GM23338 (cell line): ENCODE results near the gene CTNNA3. TPM values are rescaled to one million over a fixed set of nuclear protein-coding genes. Genes with fewer than 3 reads are reported as not detected.

Source experiments
- ATAC-seq: fragments of 200-7000 bp; cut with Tn5 transposase; 3 replicates; pipeline ENCODE4 v1.9.1; 2020
- DNase-seq: peaks from one replicate; pipeline ENCODE4 v3.0.0-alpha.2; 2015; ENCODE audit warnings: low spot score
- H2AFZ ChIP-seq: fragments of 200-600 bp; sonication (generic); 2 replicates; pipeline ENCODE4 v1.8.0; 2016; ENCODE audit warnings: antibody characterized with exemption, mild to moderate bottlenecking, moderate library complexity
- H3F3A ChIP-seq: fragments of 200-600 bp; sonication (generic); replicated peaks from 2 replicates; pipeline ENCODE4 v1.8.0; 2017; ENCODE audit warnings: antibody characterized with exemption, mixed run types, low read depth
- H3K27ac ChIP-seq: fragments of 200-600 bp; sonication (generic); 2 replicates; pipeline ENCODE4 v1.6.1; 2016; ENCODE audit warnings: low read depth
- H3K27me3 ChIP-seq: fragments of 200-600 bp; sonication (generic); 2 replicates; pipeline ENCODE4 v1.8.0; 2016; ENCODE audit warnings: mild to moderate bottlenecking, mixed run types, moderate library complexity; ENCODE audit not compliant: insufficient read depth
- H3K36me3 ChIP-seq: fragments of 200-600 bp; sonication (generic); 2 replicates; pipeline ENCODE4 v1.8.0; 2016; ENCODE audit warnings: mild to moderate bottlenecking; ENCODE audit not compliant: insufficient read depth
- H3K4me1 ChIP-seq: fragments of 200-600 bp; sonication (generic); 2 replicates; pipeline ENCODE4 v1.8.0; 2016; ENCODE audit warnings: mild to moderate bottlenecking, moderate library complexity; ENCODE audit not compliant: insufficient read depth
- H3K4me2 ChIP-seq: fragments of 200-600 bp; sonication (generic); 2 replicates; pipeline ENCODE4 v1.7.1; 2017; ENCODE audit warnings: mixed run types
- H3K4me3 ChIP-seq: fragments of 200-600 bp; sonication (generic); 2 replicates; pipeline ENCODE4 v1.6.1; 2016; ENCODE audit warnings: mixed run types
- H3K79me2 ChIP-seq: fragments of 200-600 bp; sonication (generic); replicated peaks from 2 replicates; pipeline ENCODE4 v1.8.0; 2017; ENCODE audit warnings: mild to moderate bottlenecking; ENCODE audit not compliant: insufficient read depth
- H3K9me2 ChIP-seq: fragments of 200-600 bp; sonication (generic); 2 replicates; pipeline ENCODE4 v1.8.0; 2017; ENCODE audit not compliant: insufficient read depth
- H4K20me1 ChIP-seq: fragments of 200-600 bp; sonication (generic); replicated peaks from 2 replicates; pipeline ENCODE4 v1.8.0; 2017; ENCODE audit warnings: mild to moderate bottlenecking; ENCODE audit not compliant: insufficient read depth
- H3K27ac Mint-ChIP-seq: 2 replicates; pipeline ENCODE4 v1.8.0; 2020; ENCODE audit warnings: inconsistent platforms, mild to moderate bottlenecking, moderate library complexity, mixed read lengths
- H3K27me3 Mint-ChIP-seq: 3 replicates; pipeline ENCODE4 v1.8.0; 2022; ENCODE audit warnings: low read depth, mild to moderate bottlenecking, moderate library complexity, mixed read lengths, inconsistent platforms; ENCODE audit not compliant: insufficient read depth, poor library complexity
- H3K36me3 Mint-ChIP-seq: 3 replicates; pipeline ENCODE4 v1.8.0; 2021; ENCODE audit warnings: low read depth, mild to moderate bottlenecking, inconsistent platforms, moderate library complexity, mixed read lengths
- H3K4me1 Mint-ChIP-seq: 3 replicates; pipeline ENCODE4 v1.8.0; 2020; ENCODE audit warnings: mild to moderate bottlenecking, inconsistent platforms, mixed read lengths
- H3K4me3 Mint-ChIP-seq: 3 replicates; pipeline ENCODE4 v1.8.0; 2021; ENCODE audit warnings: moderate library complexity, mild to moderate bottlenecking, inconsistent platforms, mixed read lengths
- H3K9me3 Mint-ChIP-seq: 3 replicates; pipeline ENCODE4 v1.8.0; 2020; ENCODE audit warnings: moderate library complexity, mild to moderate bottlenecking, inconsistent platforms, mixed read lengths
- CREB1 ChIP-seq: fragments of 250-450 bp; sonication (Bioruptor Pico); IDR thresholded peaks from 2 replicates; pipeline ENCODE4 v1.5.0; 2020; ENCODE audit warnings: low read depth, mild to moderate bottlenecking, moderate library complexity
- EZH2phosphoT487 ChIP-seq: fragments of 200-600 bp; sonication (generic); IDR thresholded peaks from one replicate; pipeline ENCODE4 v1.8.1; 2018; ENCODE audit warnings: antibody characterized with exemption; ENCODE audit not compliant: unreplicated experiment
- JUNB ChIP-seq: IDR thresholded peaks from one replicate; pipeline ENCODE4 v1.6.1; 2016; ENCODE audit warnings: antibody characterized with exemption; ENCODE audit not compliant: unreplicated experiment
- NANOG ChIP-seq: IDR thresholded peaks from 2 replicates; pipeline ENCODE4 v1.6.1; 2016; ENCODE audit warnings: antibody characterized with exemption, borderline replicate concordance
- POLR2AphosphoS5 ChIP-seq: IDR thresholded peaks from 2 replicates; pipeline ENCODE4 v1.6.1; 2016; ENCODE audit warnings: antibody characterized with exemption, low read depth
- STAT1 ChIP-seq: IDR thresholded peaks from one replicate; pipeline ENCODE4 v1.6.1; 2016; ENCODE audit warnings: antibody characterized with exemption; ENCODE audit not compliant: unreplicated experiment
- ZNF114 ChIP-seq: fragments of 250-450 bp; sonication (Bioruptor Pico); IDR thresholded peaks from 2 replicates; pipeline ENCODE4 v1.5.0; 2020; ENCODE audit warnings: mild to moderate bottlenecking, moderate library complexity
- ZNF331 ChIP-seq: fragments of 250-450 bp; sonication (Bioruptor Pico); IDR thresholded peaks from 2 replicates; pipeline ENCODE4 v1.5.0; 2020; ENCODE audit warnings: low read depth, mild to moderate bottlenecking, moderate library complexity
- ZNF462 ChIP-seq: fragments of 250-450 bp; sonication (Bioruptor Pico); IDR thresholded peaks from 2 replicates; pipeline ENCODE4 v1.5.0; 2020; ENCODE audit warnings: mild to moderate bottlenecking, moderate library complexity
- polyA plus RNA-seq: library from polyadenylated mRNA; unstranded; fragments of >200 nt; fragmentation: Nextera tagmentation; extraction: Ambion mirVana; gene quantifications from 2 replicates; pipeline ENCODE4 v1.2.1, GENCODE V29; 2016
- total RNA-seq: library from RNA; depleted of rRNA; stranded (reverse); fragments of >200 nt; shearing (Covaris generic); gene quantifications from 2 replicates; pipeline ENCODE4 v1.2.3, GENCODE V29; 2014
- TF ChIP-seq, protein P1 (sequence below): IDR thresholded peaks from one replicate; pipeline ENCODE4 v1.6.1; 2018; ENCODE audit warnings: antibody characterized with exemption; ENCODE audit not compliant: unreplicated experiment
- TF ChIP-seq, protein P2 (sequence below), 2 experiments: fragments of 200-600 bp in 1 of 2; sonication (generic) in 1 of 2; conservative IDR thresholded peaks; 2 replicates each; pipeline versions ENCODE4 v1.5.1 to v1.6.1; 2016 to 2017; ENCODE audit warnings: antibody characterized with exemption in 2 of 2, low read depth in 2 of 2, mild to moderate bottlenecking in 2 of 2, moderate library complexity in 1 of 2
- TF ChIP-seq, protein P3 (sequence below): IDR thresholded peaks from 2 replicates; pipeline ENCODE4 v1.6.1; 2016; ENCODE audit warnings: antibody characterized with exemption

CTNNA3 gene
- total and polyA plus RNA-seq, 2 experiments from 2014 or later = 0.71 to 3.3 TPM

GRCh38 chr10:66990143-66990830 is 705.7 kb downstream of the CTNNA3 start:
- Histone ChIP-seq H3K27ac (no peak overlapping the region), H2AFZ (no peak overlapping the region), H3K4me2 (no peak overlapping the region), H3K36me3 (no peaks in the 10 kb centered on the region), H3K27me3 (no peaks in the 10 kb centered on the region), H3K4me3 (no peak overlapping the region), H3K9me2 (0 out of 2 replicates have a peak, but pooled peaks cover 3% of the 10 kb centered on the region), H3K4me1 (no peaks in the 10 kb centered on the region), H4K20me1 (no peaks in the 10 kb centered on the region), H3K79me2 (no peaks in the 10 kb centered on the region), H3F3A (no peaks in the 10 kb centered on the region)
- H3K9me3 Mint-ChIP-seq = no peaks in the 10 kb centered on the region
- DNase-seq (no peak), ATAC-seq (no peak)
- TF ChIP-seq NANOG (no peak), ZNF462 (CRISPR knock-in tag) (no peak), ZNF114 (CRISPR knock-in tag) (no peak), POLR2AphosphoS5 (no peak), JUNB (no peak), EZH2phosphoT487 (no peak), ZNF331 (CRISPR knock-in tag) (no peak), STAT1 (no peak), CREB1 (CRISPR knock-in tag) (no peak)
- TF ChIP-seq, protein P1, sequence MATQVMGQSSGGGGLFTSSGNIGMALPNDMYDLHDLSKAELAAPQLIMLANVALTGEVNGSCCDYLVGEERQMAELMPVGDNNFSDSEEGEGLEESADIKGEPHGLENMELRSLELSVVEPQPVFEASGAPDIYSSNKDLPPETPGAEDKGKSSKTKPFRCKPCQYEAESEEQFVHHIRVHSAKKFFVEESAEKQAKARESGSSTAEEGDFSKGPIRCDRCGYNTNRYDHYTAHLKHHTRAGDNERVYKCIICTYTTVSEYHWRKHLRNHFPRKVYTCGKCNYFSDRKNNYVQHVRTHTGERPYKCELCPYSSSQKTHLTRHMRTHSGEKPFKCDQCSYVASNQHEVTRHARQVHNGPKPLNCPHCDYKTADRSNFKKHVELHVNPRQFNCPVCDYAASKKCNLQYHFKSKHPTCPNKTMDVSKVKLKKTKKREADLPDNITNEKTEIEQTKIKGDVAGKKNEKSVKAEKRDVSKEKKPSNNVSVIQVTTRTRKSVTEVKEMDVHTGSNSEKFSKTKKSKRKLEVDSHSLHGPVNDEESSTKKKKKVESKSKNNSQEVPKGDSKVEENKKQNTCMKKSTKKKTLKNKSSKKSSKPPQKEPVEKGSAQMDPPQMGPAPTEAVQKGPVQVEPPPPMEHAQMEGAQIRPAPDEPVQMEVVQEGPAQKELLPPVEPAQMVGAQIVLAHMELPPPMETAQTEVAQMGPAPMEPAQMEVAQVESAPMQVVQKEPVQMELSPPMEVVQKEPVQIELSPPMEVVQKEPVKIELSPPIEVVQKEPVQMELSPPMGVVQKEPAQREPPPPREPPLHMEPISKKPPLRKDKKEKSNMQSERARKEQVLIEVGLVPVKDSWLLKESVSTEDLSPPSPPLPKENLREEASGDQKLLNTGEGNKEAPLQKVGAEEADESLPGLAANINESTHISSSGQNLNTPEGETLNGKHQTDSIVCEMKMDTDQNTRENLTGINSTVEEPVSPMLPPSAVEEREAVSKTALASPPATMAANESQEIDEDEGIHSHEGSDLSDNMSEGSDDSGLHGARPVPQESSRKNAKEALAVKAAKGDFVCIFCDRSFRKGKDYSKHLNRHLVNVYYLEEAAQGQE = no peak
- TF ChIP-seq, protein P2, sequence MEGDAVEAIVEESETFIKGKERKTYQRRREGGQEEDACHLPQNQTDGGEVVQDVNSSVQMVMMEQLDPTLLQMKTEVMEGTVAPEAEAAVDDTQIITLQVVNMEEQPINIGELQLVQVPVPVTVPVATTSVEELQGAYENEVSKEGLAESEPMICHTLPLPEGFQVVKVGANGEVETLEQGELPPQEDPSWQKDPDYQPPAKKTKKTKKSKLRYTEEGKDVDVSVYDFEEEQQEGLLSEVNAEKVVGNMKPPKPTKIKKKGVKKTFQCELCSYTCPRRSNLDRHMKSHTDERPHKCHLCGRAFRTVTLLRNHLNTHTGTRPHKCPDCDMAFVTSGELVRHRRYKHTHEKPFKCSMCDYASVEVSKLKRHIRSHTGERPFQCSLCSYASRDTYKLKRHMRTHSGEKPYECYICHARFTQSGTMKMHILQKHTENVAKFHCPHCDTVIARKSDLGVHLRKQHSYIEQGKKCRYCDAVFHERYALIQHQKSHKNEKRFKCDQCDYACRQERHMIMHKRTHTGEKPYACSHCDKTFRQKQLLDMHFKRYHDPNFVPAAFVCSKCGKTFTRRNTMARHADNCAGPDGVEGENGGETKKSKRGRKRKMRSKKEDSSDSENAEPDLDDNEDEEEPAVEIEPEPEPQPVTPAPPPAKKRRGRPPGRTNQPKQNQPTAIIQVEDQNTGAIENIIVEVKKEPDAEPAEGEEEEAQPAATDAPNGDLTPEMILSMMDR (conservative IDR thresholded peaks at IDR 0.05; ENCODE audit: low read depth in 2 of 2) = no peak
- TF ChIP-seq, protein P3, sequence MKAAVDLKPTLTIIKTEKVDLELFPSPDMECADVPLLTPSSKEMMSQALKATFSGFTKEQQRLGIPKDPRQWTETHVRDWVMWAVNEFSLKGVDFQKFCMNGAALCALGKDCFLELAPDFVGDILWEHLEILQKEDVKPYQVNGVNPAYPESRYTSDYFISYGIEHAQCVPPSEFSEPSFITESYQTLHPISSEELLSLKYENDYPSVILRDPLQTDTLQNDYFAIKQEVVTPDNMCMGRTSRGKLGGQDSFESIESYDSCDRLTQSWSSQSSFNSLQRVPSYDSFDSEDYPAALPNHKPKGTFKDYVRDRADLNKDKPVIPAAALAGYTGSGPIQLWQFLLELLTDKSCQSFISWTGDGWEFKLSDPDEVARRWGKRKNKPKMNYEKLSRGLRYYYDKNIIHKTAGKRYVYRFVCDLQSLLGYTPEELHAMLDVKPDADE = no peak
- no peaks in the 10 kb centered on the region for H3K27me3 Mint-ChIP-seq
- H3K36me3 Mint-ChIP-seq = no peaks in the 10 kb centered on the region
- no peaks in the 10 kb centered on the region for H3K4me1 Mint-ChIP-seq
- no peak overlapping the region for H3K27ac Mint-ChIP-seq
- H3K4me3 Mint-ChIP-seq = no peak overlapping the region
